Activated CD8-positive, alpha-beta memory T cell treated with anti-CD3 and anti-CD28 coated beads, Interleukin-2, amount 50 U/mL, for 1 hour (primary cell): Measurements from ENCODE around the gene IPP.
"Not testable (repeated sequence)": the region's sequence is repeated elsewhere in the genome, so short reads cannot be mapped to it uniquely, and the experiment has no call there.

Experiments
- DNase-seq: peaks from one replicate; pipeline ENCODE4 v3.0.0-alpha.2; 2020; ENCODE audit errors: extremely low read depth

The IPP gene

DNA sequence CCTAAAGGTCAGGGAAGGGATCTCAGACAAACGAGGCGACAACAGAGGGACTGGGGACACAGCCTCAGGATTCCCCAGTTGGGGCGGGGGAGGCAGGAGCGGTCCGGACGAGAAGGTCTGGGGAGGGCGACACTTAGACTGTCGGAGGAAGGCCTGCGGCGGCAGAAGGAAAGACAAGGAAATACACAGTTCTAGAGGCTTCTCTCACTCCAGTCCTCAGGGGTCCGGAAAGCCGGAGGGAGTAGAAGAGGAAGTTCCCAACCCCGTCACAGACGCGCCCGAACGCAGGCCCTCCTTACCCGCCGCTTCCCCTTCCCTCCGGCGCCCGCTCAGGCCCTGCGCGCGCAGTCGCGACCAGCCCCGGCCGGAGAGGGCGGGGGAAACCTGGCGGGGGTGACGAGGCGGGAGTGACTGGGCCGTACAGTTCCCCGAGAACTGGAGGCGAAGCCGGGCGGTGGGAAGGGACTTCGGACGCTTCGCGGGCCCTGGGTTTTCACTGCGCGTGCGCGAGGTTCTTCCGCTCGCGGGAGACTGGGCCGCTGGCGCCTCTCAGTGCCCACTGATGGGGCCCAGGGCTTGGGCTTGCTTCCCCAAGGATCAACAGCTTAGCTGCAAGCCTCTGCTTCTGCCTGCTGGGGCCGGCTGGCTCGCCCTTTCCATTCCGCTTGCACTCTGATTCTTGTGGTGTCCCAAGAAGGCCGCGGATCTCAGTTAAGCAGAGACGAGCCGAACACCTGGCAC is at the start of gene IPP:
Gene IPP, minus strand, starts transcription at position 356 of the 741 bp plus-strand sequence. CDS start 4,242 bp downstream, outside the sequence.
- DNase-seq: peak; percentile 66

DNA sequence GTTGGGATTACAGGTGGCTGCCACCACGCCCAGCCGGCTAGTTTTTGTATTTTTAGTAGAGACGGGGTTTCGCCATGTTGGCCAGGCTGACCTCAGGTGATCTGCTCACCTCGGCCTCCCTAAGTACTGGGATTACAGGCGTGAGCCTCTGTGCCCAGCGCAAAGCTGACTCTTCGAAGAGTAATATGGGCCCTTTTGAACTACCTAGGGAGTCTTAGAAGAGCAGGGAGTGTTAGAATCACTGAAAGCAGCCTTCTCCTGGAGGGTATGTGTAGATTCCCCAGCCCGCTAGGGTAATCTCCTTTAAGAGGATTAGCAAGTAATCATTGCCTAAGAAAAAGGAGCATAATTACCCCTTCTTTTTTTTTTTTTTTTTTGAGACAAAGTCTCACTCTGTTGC is 46.5 kb upstream of the IPP start:
- DNase-seq: no peak

DNA sequence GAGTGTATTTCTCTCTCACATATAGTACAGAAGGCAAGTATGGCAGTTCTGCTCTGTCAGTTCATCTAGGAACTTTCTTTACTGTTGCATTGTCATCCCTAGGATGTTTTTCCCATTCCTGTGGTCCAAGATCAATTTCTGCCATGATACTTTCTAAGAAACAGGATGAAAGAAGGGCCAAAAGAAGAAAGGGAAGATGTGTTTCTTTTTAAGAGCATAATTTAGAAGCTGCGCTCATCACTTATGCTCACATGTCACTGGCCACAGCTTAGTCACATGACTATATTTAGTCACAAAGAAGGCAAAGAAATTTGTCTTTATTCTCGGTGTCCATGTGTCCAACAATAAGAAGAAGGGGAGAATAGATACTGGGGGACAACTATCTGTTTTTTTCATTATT is 45.9 kb upstream of the IPP start:
- no peak for DNase-seq

DNA sequence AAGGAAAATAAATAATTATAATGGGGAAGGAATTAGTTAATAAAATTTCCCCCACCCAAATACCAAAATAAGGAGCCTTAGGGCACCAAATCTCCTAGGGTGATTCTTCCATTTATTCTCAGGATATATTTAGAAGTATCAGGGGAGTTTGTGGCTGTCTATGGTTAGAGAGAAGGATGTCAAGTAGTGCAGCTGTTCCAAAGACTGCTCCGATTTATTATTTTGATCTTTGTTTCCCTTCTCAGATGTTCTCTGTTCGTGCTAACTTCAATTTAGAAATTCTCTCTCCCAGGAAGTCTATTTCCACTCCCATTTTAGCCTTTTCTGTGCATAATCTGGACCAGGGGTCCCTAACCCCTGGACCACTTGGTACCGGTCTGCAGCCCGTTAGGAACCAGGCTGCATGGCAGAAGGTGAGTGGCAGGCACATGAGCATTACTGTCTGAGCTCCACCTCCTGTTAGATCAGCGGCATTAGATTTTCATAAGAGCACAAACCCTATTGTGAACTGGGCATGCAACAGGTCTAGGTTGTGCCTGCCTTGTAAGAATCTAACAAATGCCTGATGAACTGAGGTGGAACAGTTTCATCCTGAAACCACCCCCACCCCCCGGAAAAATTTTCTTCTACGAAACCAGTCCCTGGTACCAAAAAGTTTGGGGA is 43.6 kb upstream of the IPP start:
- DNase-seq: no peak

DNA sequence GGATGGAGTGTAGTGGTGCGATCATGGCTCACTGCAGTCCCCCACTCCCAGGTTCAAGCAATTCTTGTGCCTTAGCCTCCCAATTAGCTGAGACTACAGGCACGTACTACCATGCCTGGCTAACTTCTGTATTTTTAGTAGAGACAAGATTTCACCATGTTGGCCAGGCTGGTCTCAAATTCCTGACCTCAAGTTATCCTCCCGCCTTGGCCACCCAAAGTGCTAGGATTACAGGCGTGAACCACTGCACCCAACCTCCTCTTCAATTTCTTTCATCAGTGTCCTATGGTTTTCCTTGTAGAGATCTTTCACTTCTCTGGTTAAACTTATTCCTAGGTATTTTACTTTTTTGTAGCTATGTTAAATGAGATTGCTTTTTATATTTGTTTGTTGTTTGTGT is 42.3 kb upstream of the IPP start:
- no peak for DNase-seq

DNA sequence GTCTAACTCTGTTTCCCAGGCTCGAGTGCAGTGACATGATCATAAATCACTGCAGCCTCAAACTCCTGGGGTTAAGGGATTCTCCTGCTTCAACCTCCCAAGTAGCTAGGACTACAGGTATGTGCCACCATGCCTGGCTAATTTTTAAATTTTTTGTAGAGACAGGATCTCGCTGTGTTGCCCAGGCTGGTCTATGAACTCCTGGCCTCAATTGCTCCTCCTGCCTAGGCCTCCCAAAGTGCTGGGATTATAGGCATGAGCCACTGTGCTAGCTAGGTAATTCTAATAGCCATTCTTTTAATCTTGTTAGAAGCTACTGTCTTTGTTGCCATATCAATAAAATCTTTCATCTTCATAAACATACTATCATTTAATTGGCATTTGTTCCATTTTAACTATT is 39.1 kb upstream of the IPP start:
- no peak for DNase-seq

DNA sequence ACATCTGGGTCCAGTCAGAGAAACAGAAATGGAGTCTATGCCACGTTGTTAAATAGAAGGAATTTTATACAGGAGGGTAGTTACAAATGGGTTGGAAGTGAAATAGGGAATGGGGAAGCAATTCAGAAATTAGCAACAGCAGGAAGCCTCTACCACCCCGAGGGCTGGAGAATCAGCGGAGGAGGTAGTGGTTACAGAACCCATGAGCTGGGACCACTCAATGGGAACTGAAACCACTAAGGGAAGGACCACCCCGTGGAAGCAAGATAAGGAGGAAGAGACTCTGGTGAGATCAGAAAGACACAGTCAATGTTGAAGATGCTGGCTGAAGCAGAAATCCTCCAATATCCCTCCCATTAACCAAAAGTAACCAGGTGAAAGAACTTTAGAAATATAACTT is 37.5 kb upstream of the IPP start:
- no peak for DNase-seq

DNA sequence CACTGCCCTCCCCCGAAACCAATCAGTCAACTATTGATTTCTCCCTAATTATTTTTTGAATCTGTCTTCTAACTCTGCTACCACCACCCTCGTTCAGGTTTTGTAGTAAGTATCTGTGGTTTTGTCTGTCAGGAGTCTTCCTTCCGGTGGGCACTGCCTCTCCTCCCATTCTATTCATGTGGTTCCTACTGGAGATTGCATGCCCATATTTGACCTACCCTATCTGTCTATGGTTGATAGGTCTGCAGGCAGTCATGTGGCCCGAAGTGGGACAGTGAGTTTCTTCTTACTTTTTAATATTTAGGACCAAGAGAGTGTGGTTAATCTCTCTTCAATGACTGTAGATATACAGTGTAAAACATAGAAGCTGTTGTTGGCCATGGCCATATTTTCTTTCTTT is 35.1 kb upstream of the IPP start:
- no peak for DNase-seq

DNA sequence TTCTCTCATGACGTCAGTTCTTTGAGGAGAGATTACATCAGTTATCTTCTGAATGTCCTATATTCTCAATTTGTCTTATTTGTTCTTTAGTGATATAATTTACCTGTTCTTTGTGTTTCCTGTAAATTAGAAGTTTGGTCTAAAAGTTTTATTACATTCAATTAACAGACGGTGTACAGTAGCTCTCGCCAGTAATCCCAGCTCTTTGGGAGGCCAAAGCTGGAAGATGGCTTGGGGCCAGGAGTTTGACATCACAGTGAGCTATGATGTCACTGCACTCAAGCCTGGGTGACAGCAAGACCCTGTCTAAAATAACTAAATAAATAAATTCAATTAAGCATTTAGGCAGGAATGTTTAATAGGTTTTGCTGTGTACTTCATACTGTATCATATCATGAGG is 25.3 kb upstream of the IPP start:
- no peak for DNase-seq

DNA sequence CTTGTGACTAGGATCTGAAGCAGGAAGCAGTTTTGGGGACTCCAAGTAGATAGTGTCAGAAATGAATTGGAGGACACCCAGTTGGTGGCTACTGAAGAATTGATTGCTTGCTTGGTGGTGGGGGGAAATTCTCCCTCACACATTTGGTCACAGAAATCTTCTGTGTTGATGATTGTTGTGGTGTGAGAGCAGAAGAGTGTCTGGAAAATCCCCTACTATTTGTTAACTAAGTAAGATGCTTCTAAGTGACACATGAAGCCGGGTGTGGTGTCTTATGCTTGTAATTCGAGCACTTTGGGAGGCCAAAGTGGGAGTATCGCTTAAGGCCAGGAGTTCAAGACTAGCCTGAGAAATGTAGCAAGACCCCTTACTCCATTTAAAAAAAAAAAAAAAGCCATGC is 22.5 kb upstream of the IPP start:
- DNase-seq: no peak

DNA sequence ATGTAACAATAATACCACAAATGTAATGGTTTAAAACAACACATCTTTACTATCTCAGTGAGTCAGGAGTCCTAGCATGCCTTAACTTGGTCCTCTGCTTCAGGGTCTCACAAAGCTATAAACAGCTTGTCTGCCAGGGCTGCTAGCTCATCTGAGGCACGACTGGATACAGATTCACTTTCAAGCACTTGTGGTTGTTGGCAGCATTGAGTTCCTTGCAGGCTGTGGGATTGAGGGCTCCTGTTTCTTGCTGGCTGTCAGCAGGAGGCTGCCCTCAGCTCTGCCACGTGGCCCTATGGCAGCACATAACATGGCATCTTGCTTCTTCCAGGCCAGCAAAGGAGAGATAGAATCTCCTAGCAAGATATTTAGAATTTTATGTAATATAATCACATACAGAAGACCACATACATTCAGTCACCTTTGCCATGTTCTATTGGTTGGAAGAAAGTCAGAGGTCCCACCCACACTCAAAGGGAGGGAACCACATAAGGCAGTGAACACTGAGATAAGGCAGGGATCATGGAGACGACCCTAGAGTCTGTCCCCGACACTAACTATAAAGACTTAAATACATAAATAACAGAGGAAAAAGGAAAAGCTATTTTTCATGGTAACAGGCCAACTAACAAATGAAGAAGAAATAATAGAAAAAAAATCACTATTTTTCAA is 18.9 kb upstream of the IPP start:
- no peak for DNase-seq

DNA sequence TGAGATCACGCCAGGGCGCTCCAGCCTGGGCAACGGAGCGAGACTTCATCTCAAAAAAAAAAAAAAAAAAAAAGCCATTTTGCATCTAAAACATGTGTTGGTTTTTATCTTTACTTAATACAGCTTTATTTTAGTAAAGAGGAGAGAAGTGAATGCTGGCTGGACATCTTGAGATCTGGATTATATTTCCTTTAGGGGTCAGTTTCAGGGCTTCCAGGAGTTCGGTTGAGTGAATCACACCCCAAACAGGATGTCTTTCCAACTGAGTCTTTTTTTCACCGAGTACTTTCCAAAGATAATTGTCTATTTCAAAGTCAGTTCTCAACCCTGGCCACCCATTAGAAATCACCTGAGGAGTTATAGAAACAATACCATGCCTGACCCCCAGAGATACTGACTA is 16.6 kb upstream of the IPP start:
- DNase-seq: no peak

DNA sequence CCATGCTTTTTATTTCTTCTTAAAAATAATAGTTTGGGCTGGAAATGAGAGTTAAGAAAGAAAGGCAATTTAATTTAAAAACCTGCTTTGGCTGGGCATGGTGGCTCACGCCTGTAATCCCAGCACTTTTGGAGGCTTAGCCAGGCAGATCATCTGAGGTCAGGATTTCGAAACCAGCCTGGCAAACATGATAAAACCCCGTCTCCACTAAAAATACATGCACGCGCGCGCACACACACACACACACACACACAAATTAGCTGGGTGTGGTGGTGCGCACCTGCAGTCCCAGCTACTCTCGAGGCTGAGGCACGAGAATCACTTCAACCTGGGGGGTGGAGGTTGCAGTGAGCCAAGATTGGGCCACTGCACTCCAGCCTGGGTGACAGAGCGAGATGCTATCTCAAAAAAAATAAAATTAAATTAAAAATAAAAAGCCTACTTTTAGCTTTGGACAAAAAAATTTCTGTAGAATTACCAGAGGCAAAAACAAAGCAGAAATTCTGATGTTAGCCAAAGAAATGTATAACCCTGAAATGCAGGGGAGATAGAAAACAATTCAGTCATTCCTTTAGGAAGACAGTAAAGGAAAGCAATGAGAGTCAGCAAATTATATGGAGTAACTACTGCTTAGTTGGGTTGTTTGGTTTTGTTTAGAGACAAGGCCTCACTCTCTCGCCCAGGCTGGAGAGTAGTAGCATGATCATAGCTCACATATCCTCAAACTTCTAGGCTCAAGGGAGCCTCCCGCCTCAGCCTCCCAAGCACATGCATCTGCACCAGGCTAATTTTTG is 15.7 kb upstream of the IPP start:
- DNase-seq: no peak

DNA sequence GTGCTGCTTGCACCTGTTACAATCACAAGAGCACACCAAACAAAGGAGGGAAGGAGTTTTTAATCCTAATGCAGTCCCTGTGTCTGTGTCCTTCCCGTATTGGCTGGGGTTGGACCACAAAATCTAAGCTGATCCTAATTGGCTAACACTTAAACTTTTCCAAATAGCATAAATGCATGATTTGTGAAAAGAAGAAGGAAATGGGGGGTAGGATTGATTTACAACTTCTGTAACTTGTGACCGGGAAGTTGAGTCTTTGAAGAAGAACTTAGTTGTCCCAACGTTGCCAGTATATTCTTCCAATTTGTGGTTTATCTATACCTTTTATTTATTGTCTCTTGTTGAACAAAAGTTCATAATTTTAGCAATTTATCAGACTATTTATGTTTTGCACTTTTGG is 11.8 kb upstream of the IPP start:
- DNase-seq: no peak

DNA sequence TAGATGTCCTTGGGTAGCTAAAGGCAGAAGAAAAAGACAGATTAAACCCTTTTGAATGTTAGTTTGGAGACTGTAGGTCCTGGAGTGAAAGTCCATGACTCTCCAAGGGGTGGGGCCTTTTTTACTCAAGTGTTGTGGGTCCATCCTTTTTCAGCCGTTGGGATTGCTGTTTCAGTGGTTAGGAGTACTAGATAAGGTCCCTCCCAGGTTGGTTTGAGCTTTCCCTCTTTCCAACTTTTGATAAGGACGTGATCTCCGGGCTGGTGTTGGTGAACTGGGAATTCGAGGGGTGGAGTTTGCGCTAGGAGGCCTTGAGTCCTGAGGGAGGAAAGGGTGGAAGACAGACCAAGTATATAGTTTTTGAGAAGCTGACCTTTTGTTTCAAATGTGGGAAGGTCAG is 5.2 kb upstream of the IPP start:
- no peak for DNase-seq

DNA sequence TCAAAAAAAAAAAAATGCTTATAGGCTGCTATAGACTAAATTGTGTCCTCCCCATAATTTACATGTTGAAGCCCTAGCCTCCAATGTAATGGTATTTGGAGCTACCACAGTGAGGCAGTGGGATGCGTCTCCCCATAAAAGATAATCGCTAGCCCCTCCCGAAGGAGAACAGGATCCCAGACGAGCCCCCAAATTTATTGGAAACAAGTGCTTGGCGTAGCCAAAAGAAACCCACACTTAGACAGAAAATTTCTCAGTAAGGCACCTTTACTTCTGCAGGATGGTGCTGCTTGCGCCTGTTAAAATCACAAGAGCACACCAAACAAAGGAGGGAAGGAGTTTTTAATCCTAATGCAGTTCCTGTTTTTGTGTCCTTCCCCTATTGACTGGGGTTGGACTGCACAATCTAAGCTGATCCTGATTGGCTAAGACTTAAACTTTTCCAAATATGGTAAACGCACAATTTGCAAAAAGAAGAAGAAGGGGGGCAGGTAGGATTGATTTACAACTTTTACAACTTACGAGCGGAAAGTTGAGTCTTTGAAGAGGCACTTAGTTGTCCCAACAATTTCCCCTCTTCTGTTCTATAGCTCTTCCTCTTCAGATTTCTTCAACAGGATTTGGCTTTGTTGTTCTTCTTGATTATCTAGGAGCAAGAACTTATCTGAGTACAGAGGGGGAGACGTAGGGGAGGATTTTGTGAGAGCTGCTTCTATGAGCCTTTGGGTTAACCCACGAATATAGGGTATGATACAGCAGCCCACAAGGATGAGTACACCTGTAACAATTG is 3.0 kb upstream of the IPP start:
- DNase-seq: no peak

DNA sequence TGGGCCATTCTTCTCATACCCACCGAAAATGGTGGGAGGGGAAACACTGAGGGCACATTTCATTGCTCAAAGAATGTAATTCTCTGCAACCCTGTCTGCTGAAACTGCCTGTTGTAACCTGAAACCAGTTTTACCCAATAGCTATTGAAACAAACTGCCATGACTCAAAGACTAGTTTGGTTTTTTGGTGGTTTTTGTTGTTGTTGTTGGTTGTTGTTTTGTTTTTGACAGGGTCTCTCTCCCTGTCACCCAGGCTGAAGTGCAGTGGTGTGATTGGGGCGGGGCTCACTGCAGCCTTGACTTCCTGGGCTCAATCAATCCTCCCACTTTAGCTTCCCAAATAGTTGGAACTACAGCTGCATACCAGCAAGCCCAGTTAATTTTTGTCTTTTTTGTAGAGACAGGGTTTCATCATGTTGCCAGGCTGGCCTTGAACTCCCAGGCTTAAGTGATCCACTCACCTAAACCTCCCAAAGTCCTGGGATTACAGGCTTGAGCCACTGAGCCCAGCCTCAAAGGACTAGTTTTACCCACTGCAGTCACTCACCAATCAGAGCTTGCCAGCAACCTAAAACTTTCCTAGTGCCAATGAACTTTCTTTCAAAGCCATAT is 2.1 kb upstream of the IPP start:
- DNase-seq: no peak

DNA sequence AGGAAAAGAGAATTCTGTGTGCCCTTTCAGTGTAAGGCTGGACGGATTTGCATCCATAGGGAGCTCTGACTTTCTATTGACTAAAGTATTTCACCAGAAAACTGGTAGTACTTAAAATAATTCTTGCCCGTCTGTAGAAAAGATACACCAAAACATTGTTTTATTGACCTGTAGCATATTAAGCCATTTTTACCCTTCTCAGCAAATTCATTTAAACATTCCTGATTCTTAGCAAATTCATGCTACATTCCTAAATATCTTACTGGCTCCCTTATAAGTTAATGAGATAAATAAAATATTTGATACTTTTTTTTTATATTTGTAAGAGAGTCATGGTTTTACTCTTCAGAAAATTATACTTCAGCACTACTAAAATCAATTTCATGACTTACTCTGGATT is 1.6 kb upstream of the IPP start:
- no peak for DNase-seq

DNA sequence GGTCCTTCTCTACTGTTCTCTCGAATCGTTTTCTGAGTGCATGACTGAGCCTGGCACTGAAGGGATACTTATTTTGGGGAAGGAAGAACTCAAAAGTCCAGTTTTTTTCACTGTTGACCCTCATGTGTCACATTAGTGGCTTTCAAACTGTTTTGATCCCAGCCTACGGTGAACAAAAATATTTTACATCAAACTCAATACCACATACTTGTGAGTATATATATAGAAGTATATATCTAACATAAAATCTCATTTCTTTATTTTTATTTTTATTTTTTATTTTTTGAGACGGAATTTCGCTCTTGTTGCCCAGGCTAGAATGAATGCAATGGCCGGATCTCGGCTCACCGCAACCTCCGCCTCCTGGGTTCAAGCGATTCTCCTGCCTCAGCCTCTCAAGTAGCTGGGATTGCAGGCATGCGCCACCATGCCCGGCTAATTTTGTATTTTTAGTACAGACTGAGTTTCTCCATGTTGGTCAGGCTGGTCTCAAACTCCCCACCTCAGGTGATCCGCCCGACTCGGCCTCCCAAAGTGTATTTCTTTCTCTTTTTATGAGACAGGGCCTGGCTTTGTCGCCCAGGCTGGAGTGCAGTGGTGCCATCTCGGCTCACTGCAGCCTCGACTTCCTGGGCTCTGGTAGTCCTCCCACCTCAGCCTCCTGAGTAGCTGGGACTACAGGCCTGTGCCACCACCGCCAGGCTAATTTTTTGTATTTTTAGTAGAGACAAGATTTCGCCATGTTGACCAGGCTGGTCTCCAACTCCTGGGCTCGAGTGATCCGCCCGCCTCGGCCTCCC is 786 bp upstream of the IPP start:
- not testable (repeated sequence) for DNase-seq

DNA sequence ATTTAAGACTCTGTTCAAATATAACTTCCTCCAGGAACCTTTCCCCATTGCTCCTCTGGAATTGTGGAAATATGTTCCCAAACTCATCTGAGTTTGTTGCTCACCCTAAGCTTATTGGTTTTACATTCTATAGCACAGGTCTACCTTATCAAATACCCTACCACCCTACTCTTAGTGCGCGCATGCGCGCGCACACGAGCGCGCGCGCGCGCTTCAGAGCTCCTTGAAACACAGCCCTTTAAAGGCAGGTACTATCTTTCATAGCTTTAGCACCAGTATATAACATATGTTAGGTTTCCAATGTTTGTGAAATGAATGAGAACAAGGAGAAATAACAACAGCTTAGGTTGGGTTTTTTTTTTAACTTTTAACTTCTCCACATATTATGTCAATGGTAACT is 3.5 kb downstream of the IPP start:
- DNase-seq: no peak
